B cell (primary cell): ENCODE results near the gene GLRX. TPM values are rescaled to one million over a fixed set of nuclear protein-coding genes. Genes with fewer than 3 reads are reported as not detected.

Source experiments
- ATAC-seq: fragments of 200-7000 bp; cut with Tn5 transposase; one replicate; pipeline ENCODE4 v1.10.0; 2021; ENCODE audit warnings: low read depth, mild to moderate bottlenecking, moderate number of reproducible peaks, moderate library complexity
- CTCF ChIA-PET: fragments of 350-600 bp; sonication (Branson Sonifier 250); formaldehyde crosslinking; loops from one replicate; lab custom pipeline; 2021; ENCODE audit warnings: antibody characterized with exemption, inconsistent platforms; lab: Charles Lee
- POLR2A ChIA-PET: fragments of 350-600 bp; sonication (Branson Sonifier 250); formaldehyde crosslinking; loops from one replicate; lab custom pipeline; 2021; ENCODE audit warnings: antibody characterized with exemption; lab: Charles Lee
- DNase-seq: peaks from one replicate; pipeline ENCODE4 v3.0.0; 2013
- H2AFZ ChIP-seq: 2 replicates; pipeline ENCODE4 v1.6.1; 2012; ENCODE audit warnings: mild to moderate bottlenecking, low read depth, low read length; ENCODE audit not compliant: insufficient read depth, poor library complexity, severe bottlenecking
- H3K27ac ChIP-seq, 2 donors: 1 replicate in 1 of 2; 2 replicates in 1 of 2; pipeline ENCODE4 v1.5.1; 2012 to 2013; ENCODE audit warnings: low read length in 2 of 2, mild to moderate bottlenecking in 2 of 2, moderate library complexity in 1 of 2
- H3K27me3 ChIP-seq, 4 experiments: fragments of 200-600 bp in 1 of 4; sonication (generic) in 1 of 4; replicated peaks in 1 of 4; 1 replicate in 2 of 4; 2 replicates in 2 of 4; pipeline versions ENCODE4 v1.6.1 to v1.7.0; 2013 to 2016; ENCODE audit warnings: low read length in 3 of 4, mild to moderate bottlenecking in 2 of 4, mixed read lengths in 1 of 4, moderate library complexity in 1 of 4; ENCODE audit not compliant: insufficient read depth in 4 of 4, control insufficient read depth in 3 of 4; ENCODE audit errors: control extremely low read depth in 1 of 4
- H3K36me3 ChIP-seq, 2 experiments: replicated peaks in 1 of 2; 1 replicate in 1 of 2; 2 replicates in 1 of 2; pipeline versions ENCODE4 v1.6.1 to v1.7.1; 2013; ENCODE audit warnings: low read length in 1 of 2; ENCODE audit not compliant: insufficient read depth in 2 of 2, control insufficient read depth in 1 of 2; ENCODE audit errors: control extremely low read depth in 1 of 2, extremely low read depth in 1 of 2
- H3K4me1 ChIP-seq, 2 donors: fragments of 200-600 bp in 1 of 2; sonication (generic) in 1 of 2; 1 replicate in 1 of 2; 2 replicates in 1 of 2; pipeline versions ENCODE4 v1.5.1 to v1.6.1; 2013 to 2017; ENCODE audit warnings: low read length in 2 of 2; ENCODE audit not compliant: control insufficient read depth in 2 of 2, insufficient read depth in 2 of 2
- H3K4me2 ChIP-seq: replicated peaks from 2 replicates; pipeline ENCODE3; 2012; ENCODE audit warnings: mild to moderate bottlenecking, low read depth, low read length; ENCODE audit not compliant: poor library complexity, severe bottlenecking
- H3K4me3 ChIP-seq, 5 experiments: fragments of 200-600 bp in 1 of 5; sonication (generic) in 1 of 5; 1 replicate in 3 of 5; 2 replicates in 2 of 5; pipeline versions ENCODE4 v1.5.1 to v1.7.0; 2011 to 2016; ENCODE audit warnings: low read length in 4 of 5, mild to moderate bottlenecking in 4 of 5, low read depth in 2 of 5, control low read depth in 1 of 5, moderate library complexity in 1 of 5; ENCODE audit not compliant: insufficient read depth in 1 of 5; ENCODE audit errors: control extremely low read depth in 1 of 5, extremely low read depth in 1 of 5
- H3K79me2 ChIP-seq: fragments of 200-600 bp; sonication (generic); one replicate; pipeline ENCODE4 v1.6.0; 2016; ENCODE audit warnings: low read length; ENCODE audit not compliant: control insufficient read depth, insufficient read depth
- H3K9ac ChIP-seq: fragments of 200-600 bp; sonication (generic); 2 replicates; pipeline ENCODE4 v1.6.1; 2017; ENCODE audit warnings: mild to moderate bottlenecking, low read length, moderate library complexity
- H3K9me3 ChIP-seq, 3 donors: one replicate each; pipeline versions ENCODE4 v1.6.1 to v1.7.1; 2013; ENCODE audit warnings: low read length in 2 of 3; ENCODE audit not compliant: control insufficient read depth in 2 of 3, insufficient read depth in 1 of 3; ENCODE audit errors: control extremely low read depth in 1 of 3
- H4K20me1 ChIP-seq: 2 replicates; pipeline ENCODE4 v1.6.0; 2012; ENCODE audit warnings: mild to moderate bottlenecking, low read length; ENCODE audit not compliant: insufficient read depth, control insufficient read depth, poor library complexity, severe bottlenecking
- H3K27ac Mint-ChIP-seq: one replicate; pipeline ENCODE4 v1.8.0; 2021; ENCODE audit warnings: mixed read lengths
- H3K27me3 Mint-ChIP-seq: one replicate; pipeline ENCODE4 v1.8.0; 2021; ENCODE audit warnings: mixed read lengths
- H3K4me1 Mint-ChIP-seq: one replicate; pipeline ENCODE4 v1.8.0; 2021; ENCODE audit warnings: mixed read lengths
- H3K4me3 Mint-ChIP-seq: one replicate; pipeline ENCODE4 v1.8.0; 2021; ENCODE audit warnings: mixed read lengths
- H3K9me3 Mint-ChIP-seq: one replicate; pipeline ENCODE4 v1.8.0; 2022; ENCODE audit warnings: mixed read lengths; ENCODE audit not compliant: insufficient read depth
- EZH2 ChIP-seq: IDR thresholded peaks from 2 replicates; pipeline ENCODE4 v1.6.1; 2012; ENCODE audit warnings: borderline replicate concordance, low read depth, mild to moderate bottlenecking, moderate library complexity, low read length; ENCODE audit not compliant: insufficient read depth, poor library complexity, severe bottlenecking
- WGBS: methylation state at CpG from one replicate; pipeline ENCODE4 v1.1.5; 2013; ENCODE audit warnings: missing lambda C conversion rate; ENCODE audit not compliant: insufficient coverage; 5-methylcytosine and 5-hydroxymethylcytosine counted together
- intact Hi-C: fragments of 100-400 bp; cut with micrococcal nuclease; formaldehyde crosslinking; loops from one replicate; pipeline ENCODE4 v1.10.0; 2022
- polyA plus RNA-seq: library from polyadenylated mRNA; depleted of rRNA; stranded (reverse); fragments of >200 nt; gene quantifications from 2 replicates; pipeline ENCODE4 v1.2.3, GENCODE V29; 2012
- total RNA-seq, 2 donors: library from RNA; stranded (reverse); fragments of 120-200 nt in 1 of 2; gene quantifications; 1 replicate in 1 of 2; 2 replicates in 1 of 2; pipeline versions ENCODE4 v1.2.3 to v1.2.4, GENCODE V29; 2013 to 2022
- TF ChIP-seq, protein P1 (sequence below): fragments of 200-600 bp; IDR thresholded peaks from one replicate; pipeline ENCODE4 v1.8.0; 2022; ENCODE audit warnings: antibody characterized with exemption, mild to moderate bottlenecking

GLRX gene
- total and polyA plus RNA-seq, 2 donors (not counting 1 experiment from before 2014, with no cell fraction given), result 44.6 to 54.8 TPM

DNA sequence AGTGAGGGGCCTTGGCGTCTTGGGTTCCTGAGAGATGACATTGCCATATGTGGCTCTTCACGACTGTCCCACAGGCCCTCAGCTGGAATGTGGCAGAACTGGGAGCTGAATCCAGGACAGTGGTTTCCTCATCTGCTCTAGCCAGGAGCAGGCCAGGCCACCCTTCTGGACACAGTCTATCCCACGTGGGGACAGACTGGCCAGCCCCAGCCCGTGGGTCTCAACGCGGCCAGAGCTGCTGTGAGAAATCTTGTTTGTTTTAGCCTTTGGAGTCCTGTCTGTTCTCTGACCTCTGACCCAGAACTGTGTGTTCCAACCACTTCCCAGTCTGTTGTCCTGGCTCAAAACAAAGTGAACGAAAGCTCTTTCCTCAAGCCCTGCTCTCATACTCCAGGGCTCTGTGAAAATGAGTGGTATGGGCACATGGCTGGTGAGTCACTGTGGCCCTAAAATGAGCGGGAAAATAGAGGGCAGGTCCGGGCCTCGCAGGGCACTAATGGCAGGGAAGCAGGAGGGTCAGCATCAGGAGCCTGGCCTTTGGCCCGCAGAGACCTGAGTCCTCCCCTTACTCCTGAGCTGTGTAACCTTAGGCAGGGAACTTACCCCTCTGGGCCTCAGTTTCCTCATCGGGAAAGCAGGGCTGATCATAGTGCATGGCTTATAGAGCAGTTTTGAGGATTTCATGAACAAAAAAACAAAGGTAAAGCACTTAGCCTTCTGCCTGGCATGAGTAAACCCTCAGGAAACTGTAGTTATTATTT lies 34.8 kb upstream of the GLRX start:
- Histone ChIP-seq H3K27ac (no peak overlapping the region), H2AFZ (no peak overlapping the region), H3K9ac (no peak overlapping the region), H3K9me3 (no peaks in the 10 kb centered on the region), H3K4me3 (no peak overlapping the region), H4K20me1 (no peaks in the 10 kb centered on the region), H3K4me2 (no peak overlapping the region), H3K4me1 (peaks cover 15 to 18% of the 10 kb centered on the region in 2 donors), H3K79me2 (no peaks in the 10 kb centered on the region), H3K36me3 (no peaks in the 10 kb centered on the region), H3K27me3 (peaks cover 0 to 6% (median 1%) of the 10 kb centered on the region in 4 experiments)
- H3K4me1 Mint-ChIP-seq, result peaks cover 27% of the 10 kb centered on the region
- CTCF ChIA-PET, result interaction anchor here (0.7 to 7.0 kb wide), 12 partner anchors 9 to 757 kb away, joined by 3 to 151 read pairs (median 6); no protein-coding TSS in a partner anchor
- no peaks in the 10 kb centered on the region for H3K9me3 Mint-ChIP-seq
- POLR2A ChIA-PET, result no interaction called here
- TF ChIP-seq EZH2, result no peak
- TF ChIP-seq, protein P1, sequence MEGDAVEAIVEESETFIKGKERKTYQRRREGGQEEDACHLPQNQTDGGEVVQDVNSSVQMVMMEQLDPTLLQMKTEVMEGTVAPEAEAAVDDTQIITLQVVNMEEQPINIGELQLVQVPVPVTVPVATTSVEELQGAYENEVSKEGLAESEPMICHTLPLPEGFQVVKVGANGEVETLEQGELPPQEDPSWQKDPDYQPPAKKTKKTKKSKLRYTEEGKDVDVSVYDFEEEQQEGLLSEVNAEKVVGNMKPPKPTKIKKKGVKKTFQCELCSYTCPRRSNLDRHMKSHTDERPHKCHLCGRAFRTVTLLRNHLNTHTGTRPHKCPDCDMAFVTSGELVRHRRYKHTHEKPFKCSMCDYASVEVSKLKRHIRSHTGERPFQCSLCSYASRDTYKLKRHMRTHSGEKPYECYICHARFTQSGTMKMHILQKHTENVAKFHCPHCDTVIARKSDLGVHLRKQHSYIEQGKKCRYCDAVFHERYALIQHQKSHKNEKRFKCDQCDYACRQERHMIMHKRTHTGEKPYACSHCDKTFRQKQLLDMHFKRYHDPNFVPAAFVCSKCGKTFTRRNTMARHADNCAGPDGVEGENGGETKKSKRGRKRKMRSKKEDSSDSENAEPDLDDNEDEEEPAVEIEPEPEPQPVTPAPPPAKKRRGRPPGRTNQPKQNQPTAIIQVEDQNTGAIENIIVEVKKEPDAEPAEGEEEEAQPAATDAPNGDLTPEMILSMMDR, result no peak
- H3K27me3 Mint-ChIP-seq, result peaks cover 10% of the 10 kb centered on the region
- DNase-seq, result no peak
- no peak overlapping the region for H3K27ac Mint-ChIP-seq
- intact Hi-C loops, result no loop called here
- 98% methylated on average over 11 of the region's 12 CpGs for WGBS
- no peak overlapping the region for H3K4me3 Mint-ChIP-seq
- no peak for ATAC-seq

DNA sequence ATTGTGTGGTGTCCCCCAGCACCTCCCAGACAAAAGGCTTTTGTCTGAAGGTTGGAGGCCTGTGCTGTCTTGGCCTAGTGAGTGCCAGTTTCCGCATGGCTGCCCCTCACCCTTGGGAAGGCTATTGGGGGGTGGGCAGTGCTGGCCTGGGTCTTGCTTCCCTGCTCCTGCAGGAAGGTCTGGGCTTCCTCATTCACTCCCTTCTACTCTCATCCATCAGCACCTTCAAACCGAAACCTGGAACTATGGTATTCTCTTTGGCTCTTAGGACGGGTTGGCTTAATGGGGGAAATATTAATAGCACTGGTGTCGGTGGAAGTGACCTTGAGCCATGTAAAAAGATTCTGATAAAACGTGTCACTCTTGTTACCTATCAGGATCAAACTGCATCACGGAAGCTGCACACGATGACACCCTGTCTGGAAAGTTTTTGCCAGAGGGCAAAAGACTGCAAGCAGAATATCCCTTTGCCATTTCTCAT lies 34.0 kb upstream of the GLRX start:
- intact Hi-C loops, result no loop called here
- Histone ChIP-seq H3K27me3 (peaks cover 0 to 6% (median 1%) of the 10 kb centered on the region in 4 experiments), H3K9ac (no peak overlapping the region), H2AFZ (no peak overlapping the region), H3K79me2 (no peaks in the 10 kb centered on the region), H3K4me3 (no peak overlapping the region), H3K27ac (no peak overlapping the region), H4K20me1 (no peaks in the 10 kb centered on the region), H3K4me2 (no peak overlapping the region), H3K4me1 (peaks cover 10 to 14% of the 10 kb centered on the region in 2 donors), H3K36me3 (no peaks in the 10 kb centered on the region), H3K9me3 (no peaks in the 10 kb centered on the region)
- CTCF ChIA-PET, result interaction anchor here (0.7 to 7.0 kb wide), 11 partner anchors 10 to 758 kb away, joined by 3 to 151 read pairs (median 7); no protein-coding TSS in a partner anchor
- POLR2A ChIA-PET, result no interaction called here
- WGBS, result 94% methylated on average over 3 of the region's 7 CpGs
- Mint-ChIP-seq H3K9me3 (no peaks in the 10 kb centered on the region), H3K4me1 (peaks cover 21% of the 10 kb centered on the region), H3K4me3 (no peak overlapping the region), H3K27ac (no peak overlapping the region), H3K27me3 (peaks cover 7% of the 10 kb centered on the region)
- TF ChIP-seq, protein P1, result no peak
- no peak for TF ChIP-seq EZH2
- ATAC-seq (no peak), DNase-seq (no peak)
